Glutamatergic neuron (in vitro differentiated cells): ENCODE data around the gene VMO1. TPM values are rescaled to one million over a fixed set of nuclear protein-coding genes. Genes with fewer than 3 reads are reported as not detected.

Experiments used
- DNase-seq: peaks from one replicate; pipeline ENCODE4 v3.0.0; 2022
- H3K27ac Mint-ChIP-seq: one replicate; pipeline ENCODE4 v1.8.0; 2020; ENCODE audit warnings: mild to moderate bottlenecking, mixed read lengths, inconsistent platforms; ENCODE audit not compliant: unreplicated experiment
- H3K27me3 Mint-ChIP-seq: one replicate; pipeline ENCODE4 v1.8.0; 2020; ENCODE audit warnings: mild to moderate bottlenecking, moderate library complexity, mixed read lengths, inconsistent platforms; ENCODE audit not compliant: unreplicated experiment
- H3K36me3 Mint-ChIP-seq: one replicate; pipeline ENCODE4 v1.8.0; 2020; ENCODE audit warnings: mild to moderate bottlenecking, mixed read lengths, inconsistent platforms; ENCODE audit not compliant: unreplicated experiment
- H3K4me1 Mint-ChIP-seq: one replicate; pipeline ENCODE4 v1.8.0; 2020; ENCODE audit warnings: mild to moderate bottlenecking, low read depth, mixed read lengths, inconsistent platforms; ENCODE audit not compliant: unreplicated experiment
- H3K4me3 Mint-ChIP-seq: one replicate; pipeline ENCODE4 v1.8.0; 2020; ENCODE audit warnings: mild to moderate bottlenecking, mixed read lengths, inconsistent platforms; ENCODE audit not compliant: unreplicated experiment
- H3K9me3 Mint-ChIP-seq: one replicate; pipeline ENCODE4 v1.8.0; 2020; ENCODE audit warnings: mild to moderate bottlenecking, moderate library complexity, mixed read lengths, inconsistent platforms; ENCODE audit not compliant: unreplicated experiment
- total RNA-seq: library from RNA; stranded (reverse); fragmentation: NEBNext Ultra II Directional; extraction: Animal tissue kit (Norgen Biotek cat#: 25700); gene quantifications from one replicate; pipeline ENCODE4 v1.2.1, GENCODE V29; 2021; ENCODE audit not compliant: unreplicated experiment
- TF ChIP-seq, protein P1 (sequence below): fragments of 200-600 bp; sonication (generic); IDR thresholded peaks from one replicate; pipeline ENCODE4 v1.5.0; 2021; ENCODE audit not compliant: partially characterized antibody, unreplicated experiment

VMO1 gene
- total RNA-seq, 1 donor from 2014 or later, result 2.5 TPM

DNA sequence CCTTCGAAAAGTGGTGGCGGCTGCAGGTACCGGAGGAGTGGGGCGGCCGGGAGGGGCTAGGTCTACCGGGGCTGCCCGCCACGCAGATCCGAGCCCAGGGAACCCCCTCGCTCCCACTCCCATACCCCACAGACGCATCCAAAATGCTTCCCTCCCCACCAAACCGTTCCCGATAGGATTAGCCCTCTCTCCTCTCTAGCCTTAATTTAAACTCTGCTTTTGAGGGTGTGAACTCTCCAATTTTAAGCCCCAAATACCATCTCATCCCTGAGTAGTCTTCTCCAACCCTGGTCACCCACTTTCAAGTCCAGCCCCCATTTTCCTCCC, 46.2 kb downstream of the VMO1 start:
- Mint-ChIP-seq H3K4me3 (peak overlapping the region; percentile 68), H3K36me3 (peaks cover 7% of the 10 kb centered on the region), H3K27ac (peak overlapping the region; percentile 41), H3K4me1 (no peaks in the 10 kb centered on the region), H3K27me3 (peaks cover 28% of the 10 kb centered on the region), H3K9me3 (no peaks in the 10 kb centered on the region)
- no peak for DNase-seq
- TF ChIP-seq, protein P1, sequence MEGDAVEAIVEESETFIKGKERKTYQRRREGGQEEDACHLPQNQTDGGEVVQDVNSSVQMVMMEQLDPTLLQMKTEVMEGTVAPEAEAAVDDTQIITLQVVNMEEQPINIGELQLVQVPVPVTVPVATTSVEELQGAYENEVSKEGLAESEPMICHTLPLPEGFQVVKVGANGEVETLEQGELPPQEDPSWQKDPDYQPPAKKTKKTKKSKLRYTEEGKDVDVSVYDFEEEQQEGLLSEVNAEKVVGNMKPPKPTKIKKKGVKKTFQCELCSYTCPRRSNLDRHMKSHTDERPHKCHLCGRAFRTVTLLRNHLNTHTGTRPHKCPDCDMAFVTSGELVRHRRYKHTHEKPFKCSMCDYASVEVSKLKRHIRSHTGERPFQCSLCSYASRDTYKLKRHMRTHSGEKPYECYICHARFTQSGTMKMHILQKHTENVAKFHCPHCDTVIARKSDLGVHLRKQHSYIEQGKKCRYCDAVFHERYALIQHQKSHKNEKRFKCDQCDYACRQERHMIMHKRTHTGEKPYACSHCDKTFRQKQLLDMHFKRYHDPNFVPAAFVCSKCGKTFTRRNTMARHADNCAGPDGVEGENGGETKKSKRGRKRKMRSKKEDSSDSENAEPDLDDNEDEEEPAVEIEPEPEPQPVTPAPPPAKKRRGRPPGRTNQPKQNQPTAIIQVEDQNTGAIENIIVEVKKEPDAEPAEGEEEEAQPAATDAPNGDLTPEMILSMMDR, result no peak

DNA sequence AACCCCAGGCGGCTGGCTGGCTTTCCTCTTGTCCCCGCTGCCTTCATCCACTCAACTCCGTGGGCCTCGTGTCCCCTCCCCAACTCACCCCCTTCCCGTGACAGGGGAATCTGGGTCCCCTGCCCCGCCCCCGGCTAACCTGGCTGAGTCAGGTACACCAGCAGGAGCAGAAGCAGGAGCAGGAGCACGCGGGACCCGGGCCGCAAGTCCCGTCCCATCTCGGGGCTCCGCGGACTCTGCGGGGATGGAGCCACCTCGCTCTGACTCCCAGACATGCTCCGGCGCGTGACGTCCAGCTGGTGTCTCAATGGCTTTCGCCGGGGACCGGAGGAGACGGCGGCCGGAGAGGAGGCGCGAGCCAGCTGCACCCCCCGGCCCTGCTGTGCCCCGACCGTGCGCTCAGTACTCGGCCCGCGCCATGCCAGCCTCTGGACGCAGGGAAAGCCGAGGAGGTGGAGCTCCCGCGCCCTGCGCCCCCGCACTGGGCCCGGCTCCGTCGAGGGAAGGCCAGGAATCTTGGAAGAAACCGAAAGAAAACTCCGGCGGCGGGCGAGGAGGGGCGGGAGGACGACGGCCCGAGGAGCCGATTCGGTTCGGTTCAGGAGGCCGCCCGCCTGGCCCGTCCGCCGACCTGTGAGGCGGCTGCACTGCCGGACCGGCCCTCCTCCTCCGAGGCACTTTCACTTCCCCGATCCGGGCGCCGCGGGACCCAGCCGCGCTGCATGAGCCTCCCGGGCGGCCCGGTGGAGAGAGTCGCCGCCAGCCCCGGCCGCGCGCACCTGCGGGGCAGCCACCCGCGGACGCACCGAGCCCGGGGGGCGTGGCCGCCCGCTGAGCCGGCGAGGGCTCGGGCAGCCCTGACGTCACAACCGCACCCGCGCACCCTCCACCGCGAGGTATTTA, 46.8 kb downstream of the VMO1 start, which contains the start of the genes CXCL16 and ZMYND15:
Gene CXCL16 (minus strand): TSS at position 807 of the 903 bp plus-strand sequence. CDS start 589 bp downstream, at position 218.
Gene ZMYND15 (plus strand): TSS at position 712 of the 903 bp plus-strand sequence. CDS start 716 bp downstream, outside the sequence.
- peak within 1 kb of the TSS; percentile 68 for H3K4me3 Mint-ChIP-seq
- H3K27me3 Mint-ChIP-seq, result peaks cover 28% of the 10 kb centered on the region
- no peaks in the 10 kb centered on the region for H3K4me1 Mint-ChIP-seq
- peaks cover 7% of the 10 kb centered on the region for H3K36me3 Mint-ChIP-seq
- TF ChIP-seq, protein P1, result no peak
- H3K27ac Mint-ChIP-seq, result peak within 1 kb of the TSS; percentile 41
- H3K9me3 Mint-ChIP-seq, result no peaks in the 10 kb centered on the region
- peak; percentile 63 for DNase-seq

DNA sequence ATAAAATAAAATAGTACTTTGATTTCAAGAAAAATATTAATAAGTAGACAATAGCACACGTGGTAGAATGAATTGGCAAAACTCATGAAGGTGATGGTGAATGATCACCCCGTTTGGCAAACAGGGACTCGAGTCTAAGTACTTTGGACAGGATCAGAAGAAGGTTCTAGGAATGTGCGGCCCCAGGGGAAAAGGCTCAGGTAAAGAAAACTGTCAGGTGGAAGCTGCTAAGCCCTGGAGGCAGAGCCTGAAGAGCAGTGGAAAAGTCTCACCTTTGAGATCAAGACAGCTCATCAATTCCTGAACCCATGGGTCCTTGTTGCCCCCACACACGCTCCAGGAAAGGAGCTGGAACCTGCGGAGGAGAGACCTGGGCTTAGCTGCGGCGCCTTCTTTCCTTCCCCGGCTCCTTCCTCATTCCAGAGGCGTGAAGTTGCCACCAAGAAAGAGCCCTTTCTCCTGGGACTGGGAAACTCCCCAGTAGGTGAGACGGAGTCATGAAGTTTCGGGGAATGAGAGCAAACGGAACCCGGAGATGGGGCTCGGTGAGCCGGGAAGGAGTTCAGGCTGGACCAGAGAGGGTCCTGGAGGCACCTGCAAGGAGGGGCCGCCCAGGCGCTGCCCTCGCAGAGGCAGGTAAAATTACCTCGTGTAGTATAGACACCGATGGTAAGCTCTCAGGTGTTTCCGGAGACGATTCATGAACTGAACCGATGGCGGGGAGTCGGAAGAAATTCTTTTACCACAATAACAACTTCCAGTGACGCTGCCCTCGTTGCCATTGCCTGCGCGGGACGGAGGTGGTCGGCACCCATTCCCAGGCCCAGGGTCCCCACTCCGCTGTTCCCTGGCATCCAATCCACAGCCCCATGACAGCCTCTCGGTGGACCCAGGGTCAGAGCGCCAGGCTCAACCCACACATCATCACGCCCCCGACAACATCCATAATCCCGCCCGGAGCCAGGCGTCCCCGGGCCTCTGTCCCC, 47.7 kb downstream of the VMO1 start:
- H3K36me3 Mint-ChIP-seq, result peaks cover 7% of the 10 kb centered on the region
- H3K4me3 Mint-ChIP-seq, result peak overlapping the region; percentile 57
- no peaks in the 10 kb centered on the region for H3K9me3 Mint-ChIP-seq
- no peaks in the 10 kb centered on the region for H3K4me1 Mint-ChIP-seq
- TF ChIP-seq, protein P1, result no peak
- no peak overlapping the region for H3K27ac Mint-ChIP-seq
- DNase-seq, result no peak
- H3K27me3 Mint-ChIP-seq, result peaks cover 28% of the 10 kb centered on the region

DNA sequence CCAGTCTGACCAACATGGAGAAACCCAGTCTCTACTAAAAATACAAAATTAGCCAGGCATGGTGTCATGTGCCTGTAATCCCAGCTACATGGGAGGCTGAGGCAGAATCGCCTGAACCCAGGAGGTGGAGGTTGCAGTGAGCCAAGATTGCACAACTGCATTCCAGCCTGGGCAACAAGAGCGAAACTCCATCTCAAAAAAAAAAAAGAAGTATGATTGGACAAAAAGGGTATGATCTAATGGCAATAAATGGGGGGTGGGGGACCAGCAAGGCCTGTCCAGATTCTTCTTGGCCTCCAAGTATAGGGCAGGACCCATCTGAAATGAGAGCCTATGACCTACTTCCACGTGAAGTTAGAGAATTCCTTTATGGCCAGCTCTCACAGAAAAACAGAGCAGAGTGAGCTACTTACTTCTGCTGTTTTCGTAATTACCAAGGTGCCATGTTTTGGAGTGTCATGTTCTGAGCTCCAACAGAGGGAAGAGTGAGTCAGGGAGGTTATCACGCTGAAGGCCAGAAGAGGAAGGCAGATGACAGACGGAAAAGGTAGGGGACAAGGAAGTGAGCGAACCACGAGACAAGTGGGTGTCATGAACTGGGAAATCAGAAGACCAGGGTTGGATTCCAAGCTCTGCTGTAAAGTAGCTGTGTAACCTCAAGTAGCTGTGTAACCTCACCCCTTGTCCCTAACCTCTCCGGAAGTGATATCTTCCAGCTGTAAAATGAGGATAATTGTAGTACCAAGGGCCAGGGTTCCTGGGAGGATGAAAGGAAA, 50.1 kb downstream of the VMO1 start:
- Mint-ChIP-seq H3K27me3 (peaks cover 22% of the 10 kb centered on the region), H3K9me3 (no peaks in the 10 kb centered on the region), H3K4me1 (no peaks in the 10 kb centered on the region), H3K27ac (no peak overlapping the region), H3K4me3 (no peak overlapping the region), H3K36me3 (peaks cover 7% of the 10 kb centered on the region)
- DNase-seq, result no peak
- TF ChIP-seq, protein P1, result no peak

Other genes starting within 250 kb of the VMO1 start
- 44.8 TPM for gene MYBBP1A, start 231.0 kb downstream of the VMO1 start, total RNA-seq
- not detected for gene GGT6, start 225.8 kb downstream of the VMO1 start, total RNA-seq
- 22.0 TPM for gene SMTNL2, start 201.8 kb downstream of the VMO1 start, total RNA-seq
- gene ALOX15, start 144.7 kb downstream of the VMO1 start, total RNA-seq, result not detected
- gene PELP1, start 82.2 kb downstream of the VMO1 start, total RNA-seq, result 63.7 TPM
- gene ARRB2, start 75.7 kb downstream of the VMO1 start, total RNA-seq, result 106 TPM
- 12.5 TPM for gene MED11, start 54.9 kb downstream of the VMO1 start, total RNA-seq
- not detected for gene ZMYND15, start 46.5 kb downstream of the VMO1 start, total RNA-seq
- gene CXCL16, start 46.4 kb downstream of the VMO1 start, total RNA-seq, result not detected
- not detected for gene TM4SF5, start 14.5 kb downstream of the VMO1 start, total RNA-seq
- gene GLTPD2, start 2.6 kb upstream of the VMO1 start, total RNA-seq, result not detected
- gene PSMB6, start 9.8 kb upstream of the VMO1 start, total RNA-seq, result 128 TPM
- gene PLD2, start 20.8 kb upstream of the VMO1 start, total RNA-seq, result 61.4 TPM
- gene MINK1, start 47.0 kb upstream of the VMO1 start, total RNA-seq, result 130 TPM
- 11.1 TPM for gene C17orf107, start 113.2 kb upstream of the VMO1 start, total RNA-seq
- gene CHRNE, start 116.7 kb upstream of the VMO1 start, total RNA-seq, result 0.69 TPM
- 0.47 TPM for gene GP1BA, start 145.9 kb upstream of the VMO1 start, total RNA-seq
- 72.2 TPM for gene SLC25A11, start 153.7 kb upstream of the VMO1 start, total RNA-seq
- gene RNF167, start 153.9 kb upstream of the VMO1 start, total RNA-seq, result 96.1 TPM
- gene PFN1, start 162.2 kb upstream of the VMO1 start, total RNA-seq, result 356 TPM
- 62.1 TPM for gene ENO3, start 164.8 kb upstream of the VMO1 start, total RNA-seq
- gene SPAG7, start 181.5 kb upstream of the VMO1 start, total RNA-seq, result 69.6 TPM
- gene CAMTA2, start 201.3 kb upstream of the VMO1 start, total RNA-seq, result 61.4 TPM
- gene INCA1, start 211.2 kb upstream of the VMO1 start, total RNA-seq, result 0.44 TPM
- gene KIF1C, start 211.6 kb upstream of the VMO1 start, total RNA-seq, result 5.6 TPM
- gene SLC52A1, start 249.1 kb upstream of the VMO1 start, total RNA-seq, result not detected